ENCODE data around the gene AKR1C2.
"Not testable (repeated sequence)": the region's sequence is repeated elsewhere in the genome, so short reads cannot be mapped to it uniquely, and the experiment has no call there.

GRCh38 chr10:4992564-4992963 is 11.1 kb downstream of the AKR1C2 start:
- TF ChIP-seq CTCF (IDR thresholded peaks at IDR 0.05; ENCODE audit: low read depth, low read length, poor library complexity, severe bottlenecking); EZH2phosphoT487 (IDR thresholded peaks at IDR 0.05; ENCODE audit: borderline replicate concordance, low read length): not testable (repeated sequence)

Data from DOHH2 (cell line).